GM12878 (cell line): ENCODE results near the gene TXNRD1. TPM values are rescaled to one million over a fixed set of nuclear protein-coding genes. Genes with fewer than 3 reads are reported as not detected.

Experiments used
- ATAC-seq: fragments of 200-7000 bp; cut with Tn5 transposase; 3 replicates; pipeline ENCODE4 v1.9.1; 2020; ENCODE audit warnings: mild to moderate bottlenecking, moderate library complexity
- BruUV-seq: library from RNA; stranded (reverse); fragments of 400-500 nt; replicated peaks from 2 replicates; lab custom pipeline; 2021; lab: Mats Ljungman, UMichigan
- CTCF ChIA-PET: fragments of 300-600 bp; sonication (Branson Sonifier 250); formaldehyde crosslinking; extraction: SDS; loops from one replicate; lab custom pipeline; 2021; ENCODE audit warnings: inconsistent platforms; lab: Yijun Ruan, JAX
- POLR2A ChIA-PET: fragments of 350-600 bp; formaldehyde crosslinking; extraction: SDS; loops from one replicate; lab custom pipeline; 2021; ENCODE audit warnings: inconsistent platforms; lab: Charles Lee
- RAD21 ChIA-PET: fragments of 300-600 bp; sonication (Branson Sonifier 250); formaldehyde crosslinking; loops from one replicate; lab custom pipeline; 2023; ENCODE audit warnings: antibody characterized with exemption; ENCODE audit not compliant: unreplicated experiment; lab: Charles Lee
- SMC1A ChIA-PET: fragments of 300-600 bp; sonication (Branson Sonifier 250); formaldehyde crosslinking; loops from one replicate; lab custom pipeline; 2023; ENCODE audit not compliant: unreplicated experiment, uncharacterized antibody; lab: Charles Lee
- DNase-seq: peaks from one replicate; pipeline ENCODE4 v3.0.0-alpha.2; 2011; ENCODE audit warnings: low read depth, low spot score
- FAIRE-seq: peaks from 3 replicates; lab custom pipeline; 2011; peaks lifted over from hg19 to GRCh38; lab: Jason Lieb, UNC
- H2AFZ ChIP-seq: 2 replicates; pipeline ENCODE4 v1.6.0; 2011; ENCODE audit warnings: low read depth, low read length, control low read depth; ENCODE audit not compliant: control insufficient read depth
- H3K27ac ChIP-seq: 2 replicates; pipeline ENCODE4 v1.5.1; 2011; ENCODE audit warnings: control low read depth; ENCODE audit not compliant: control insufficient read depth, insufficient read depth
- H3K27me3 ChIP-seq, 2 experiments: replicated peaks in 1 of 2; 2 replicates each; pipeline versions ENCODE4 v1.6.0 to v1.6.1; 2011; ENCODE audit warnings: low read length in 1 of 2; ENCODE audit not compliant: control insufficient read depth in 2 of 2, insufficient read depth in 2 of 2
- H3K36me3 ChIP-seq, 2 experiments: 2 replicates each; pipeline ENCODE4 v1.5.1; 2011; ENCODE audit warnings: low read length in 1 of 2; ENCODE audit not compliant: control insufficient read depth in 2 of 2, insufficient read depth in 2 of 2
- H3K4me1 ChIP-seq: 2 replicates; pipeline ENCODE4 v1.6.1; 2011; ENCODE audit warnings: mild to moderate bottlenecking, low read length, moderate library complexity, mixed read lengths; ENCODE audit not compliant: control insufficient read depth, insufficient read depth
- H3K4me2 ChIP-seq: 2 replicates; pipeline ENCODE4 v1.6.0; 2011; ENCODE audit warnings: control low read depth; ENCODE audit not compliant: control insufficient read depth, insufficient read depth
- H3K4me3 ChIP-seq: fragments of 200-600 bp; sonication (generic); 2 replicates; pipeline ENCODE4 v1.5.1; 2016
- H3K79me2 ChIP-seq: 2 replicates; pipeline ENCODE4 v1.6.0; 2011; ENCODE audit warnings: low read length; ENCODE audit not compliant: control insufficient read depth, insufficient read depth
- H3K9ac ChIP-seq: 2 replicates; pipeline ENCODE4 v1.8.0; 2011; ENCODE audit warnings: low read length, control low read depth, mixed read lengths; ENCODE audit not compliant: control insufficient read depth, insufficient read depth
- H3K9me3 ChIP-seq: replicated peaks from 3 replicates; pipeline ENCODE4 v1.5.1; 2011; ENCODE audit warnings: mild to moderate bottlenecking, low read length; ENCODE audit not compliant: control insufficient read depth, insufficient read depth
- H4K20me1 ChIP-seq: 2 replicates; pipeline ENCODE4 v1.6.0; 2011; ENCODE audit not compliant: control insufficient read depth, insufficient read depth
- BHLHE40 ChIP-seq, 2 experiments: fragments of 450-650 bp in 1 of 2; IDR thresholded peaks; 2 replicates each; pipeline ENCODE4 v1.6.1; 2011 to 2017; ENCODE audit warnings: low read depth in 2 of 2, borderline replicate concordance in 1 of 2, improper control_type of control experiment in 1 of 2, low read length in 1 of 2, mild to moderate bottlenecking in 1 of 2
- CBX3 ChIP-seq: fragments of 200-600 bp; sonication (generic); IDR thresholded peaks from 2 replicates; pipeline ENCODE4 v1.6.1; 2016; ENCODE audit warnings: low read depth, borderline replicate concordance
- CHD1 ChIP-seq: IDR thresholded peaks from 2 replicates; pipeline ENCODE4 v1.6.1; 2012; ENCODE audit warnings: low read depth, low read length, improper control_type of control experiment
- EED ChIP-seq: sonication (generic); IDR thresholded peaks from 2 replicates; pipeline ENCODE4 v1.6.1; 2016; ENCODE audit warnings: antibody characterized with exemption, low read depth
- GABPA ChIP-seq: IDR thresholded peaks from 2 replicates; pipeline ENCODE4 v1.6.1; 2014; ENCODE audit warnings: antibody characterized with exemption, low read depth, mild to moderate bottlenecking, inconsistent platforms
- HDAC2 ChIP-seq: fragments of 200-600 bp; sonication (generic); IDR thresholded peaks from 2 replicates; pipeline ENCODE4 v1.6.1; 2017
- IRF4 ChIP-seq: IDR thresholded peaks from 2 replicates; pipeline ENCODE4 v1.6.1; 2011; ENCODE audit warnings: low read depth, low read length
- NBN ChIP-seq: fragments of 450-650 bp; IDR thresholded peaks from 2 replicates; pipeline ENCODE4 v1.6.1; 2016
- ZNF217 ChIP-seq: fragments of 450-650 bp; IDR thresholded peaks from 2 replicates; pipeline ENCODE4 v1.6.1; 2017; ENCODE audit warnings: antibody characterized with exemption, mild to moderate bottlenecking
- WGBS: methylation state at CpG from one replicate; pipeline ENCODE4 v1.1.6; 2016; ENCODE audit warnings: low lambda C conversion rate; ENCODE audit not compliant: insufficient replicate concordance, insufficient coverage; ENCODE audit errors: missing lambda C conversion rate; 5-methylcytosine and 5-hydroxymethylcytosine counted together
- in situ Hi-C: fragments of 300-500 bp; cut with MboI; formaldehyde crosslinking; loops from 9 replicates; pipeline ENCODE4 v1.14.3; 2018; ENCODE audit warnings: mixed read lengths
- intact Hi-C: fragments of 100-400 bp; cut with micrococcal nuclease; formaldehyde crosslinking; loops from one replicate; pipeline ENCODE4 v1.14.2; 2022; ENCODE audit not compliant: unreplicated experiment
- polyA plus RNA-seq, 11 experiments: library from polyadenylated mRNA; depleted of rRNA in 4 of 11; unstranded in 6 of 11; stranded (reverse) in 5 of 11; fragments of >200 nt; fragmentation: Nextera tagmentation in 4 of 11; fragmentation: Illumina TruSeq in 1 of 11; extraction: Ambion mirVana in 4 of 11; extraction: Trizol in 1 of 11; gene quantifications; 1 replicate in 1 of 11; 2 replicates in 10 of 11; pipeline versions ENCODE4 v1.2.1 to v1.2.3, GENCODE V29; 2011 to 2016; ENCODE audit warnings: inconsistent platforms in 2 of 11, missing spikeins in 2 of 11, low read depth in 1 of 11
- total RNA-seq, 4 experiments: library from RNA; depleted of rRNA in 3 of 4; stranded (reverse); fragments of >200 nt in 3 of 4; fragmentation: Illumina TruSeq in 1 of 4; extraction: Trizol in 1 of 4; gene quantifications; 2 replicates each; pipeline versions ENCODE4 v1.2.1 to v1.2.3, GENCODE V29; 2013 to 2021
- TF ChIP-seq, protein P1 (sequence below): fragments of 450-650 bp; IDR thresholded peaks from 2 replicates; pipeline ENCODE4 v1.6.1; 2017; ENCODE audit warnings: mild to moderate bottlenecking, moderate library complexity

TXNRD1 gene
- total and polyA plus RNA-seq, 10 of the 15 experiments (the other 5 are each of a cell fraction or from before 2014, with no cell fraction given), result 52.6 to 84.6 (median 67.8) TPM

DNA sequence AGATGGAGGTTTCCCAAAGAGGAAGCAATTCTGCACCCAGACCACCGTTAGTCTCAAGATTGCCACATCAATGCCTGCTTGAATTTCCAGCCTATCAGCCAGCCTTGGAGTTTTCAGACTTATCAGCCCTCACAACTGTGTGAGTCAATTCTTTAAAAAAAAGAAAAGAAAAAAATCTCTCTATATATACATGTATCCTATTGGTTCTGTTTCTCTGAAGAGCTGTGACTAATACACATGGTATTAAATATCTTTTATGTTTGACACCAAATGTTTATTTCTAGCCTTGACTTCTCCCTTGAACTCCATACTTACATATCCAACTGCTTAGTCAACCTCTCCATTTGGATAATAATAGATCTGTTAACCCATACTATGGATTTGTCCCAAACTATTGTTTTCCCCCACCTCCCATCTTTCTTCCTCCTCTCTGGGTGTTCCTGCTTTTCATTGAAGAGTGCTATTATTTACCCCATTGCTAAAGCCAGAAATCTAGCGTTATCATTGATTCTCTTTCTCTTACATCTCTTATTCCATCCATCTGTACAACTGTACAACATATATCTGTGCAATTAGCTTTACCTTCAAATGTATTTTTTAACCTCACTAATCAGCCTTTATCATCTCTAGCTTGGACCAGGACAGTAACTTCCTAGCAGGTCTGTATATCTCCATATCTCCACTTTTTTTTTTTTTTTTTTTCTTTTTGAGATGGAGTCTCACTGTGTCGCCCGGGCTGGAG, 65.3 kb downstream of the TXNRD1 start:
- FAIRE-seq, result no peak
- ChIA-PET POLR2A (interaction anchor here (0.7 kb wide), 1 partner anchor 12 kb away, joined by 5 read pairs; no protein-coding TSS in a partner anchor), RAD21 (no interaction called here), SMC1A (no interaction called here), CTCF (no interaction called here)
- Histone ChIP-seq H2AFZ (no peak overlapping the region), H3K4me3 (no peak overlapping the region), H3K36me3 (no peaks in the 10 kb centered on the region), H3K27me3 (no peaks in the 10 kb centered on the region), H3K4me1 (peaks cover 11% of the 10 kb centered on the region), H3K27ac (no peak overlapping the region), H3K9me3 (no peaks in the 10 kb centered on the region), H3K9ac (no peak overlapping the region), H4K20me1 (no peaks in the 10 kb centered on the region), H3K79me2 (no peaks in the 10 kb centered on the region), H3K4me2 (no peak overlapping the region)
- 52% methylated on average over 2 of the region's 4 CpGs for WGBS
- ATAC-seq, result no peak
- TF ChIP-seq CBX3, result no peak
- no peak for TF ChIP-seq EED
- no peak for TF ChIP-seq ZNF217
- TF ChIP-seq, protein P1, sequence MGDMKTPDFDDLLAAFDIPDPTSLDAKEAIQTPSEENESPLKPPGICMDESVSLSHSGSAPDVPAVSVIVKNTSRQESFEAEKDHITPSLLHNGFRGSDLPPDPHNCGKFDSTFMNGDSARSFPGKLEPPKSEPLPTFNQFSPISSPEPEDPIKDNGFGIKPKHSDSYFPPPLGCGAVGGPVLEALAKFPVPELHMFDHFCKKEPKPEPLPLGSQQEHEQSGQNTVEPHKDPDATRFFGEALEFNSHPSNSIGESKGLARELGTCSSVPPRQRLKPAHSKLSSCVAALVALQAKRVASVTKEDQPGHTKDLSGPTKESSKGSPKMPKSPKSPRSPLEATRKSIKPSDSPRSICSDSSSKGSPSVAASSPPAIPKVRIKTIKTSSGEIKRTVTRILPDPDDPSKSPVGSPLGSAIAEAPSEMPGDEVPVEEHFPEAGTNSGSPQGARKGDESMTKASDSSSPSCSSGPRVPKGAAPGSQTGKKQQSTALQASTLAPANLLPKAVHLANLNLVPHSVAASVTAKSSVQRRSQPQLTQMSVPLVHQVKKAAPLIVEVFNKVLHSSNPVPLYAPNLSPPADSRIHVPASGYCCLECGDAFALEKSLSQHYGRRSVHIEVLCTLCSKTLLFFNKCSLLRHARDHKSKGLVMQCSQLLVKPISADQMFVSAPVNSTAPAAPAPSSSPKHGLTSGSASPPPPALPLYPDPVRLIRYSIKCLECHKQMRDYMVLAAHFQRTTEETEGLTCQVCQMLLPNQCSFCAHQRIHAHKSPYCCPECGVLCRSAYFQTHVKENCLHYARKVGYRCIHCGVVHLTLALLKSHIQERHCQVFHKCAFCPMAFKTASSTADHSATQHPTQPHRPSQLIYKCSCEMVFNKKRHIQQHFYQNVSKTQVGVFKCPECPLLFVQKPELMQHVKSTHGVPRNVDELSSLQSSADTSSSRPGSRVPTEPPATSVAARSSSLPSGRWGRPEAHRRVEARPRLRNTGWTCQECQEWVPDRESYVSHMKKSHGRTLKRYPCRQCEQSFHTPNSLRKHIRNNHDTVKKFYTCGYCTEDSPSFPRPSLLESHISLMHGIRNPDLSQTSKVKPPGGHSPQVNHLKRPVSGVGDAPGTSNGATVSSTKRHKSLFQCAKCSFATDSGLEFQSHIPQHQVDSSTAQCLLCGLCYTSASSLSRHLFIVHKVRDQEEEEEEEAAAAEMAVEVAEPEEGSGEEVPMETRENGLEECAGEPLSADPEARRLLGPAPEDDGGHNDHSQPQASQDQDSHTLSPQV, result no peak
- no peak for TF ChIP-seq CHD1
- no peak for TF ChIP-seq NBN
- no peak for TF ChIP-seq HDAC2
- no peak for TF ChIP-seq IRF4
- no peak for TF ChIP-seq GABPA
- no peak for TF ChIP-seq BHLHE40 (IDR thresholded peaks at IDR 0.05; ENCODE audit: borderline replicate concordance in 1 of 2, low read depth in 2 of 2, low read length in 1 of 2)
- no peak for DNase-seq
- intact Hi-C loops, result loop anchor here (10.0 kb wide), 2 partner anchors 216 to 316 kb away; partner anchors contain the start of genes HCFC2 and TDG
- in situ Hi-C loops, result no loop called here
- BruUV-seq, result no TSS peak
